ENCODE data around the gene MIAT.

DNA sequence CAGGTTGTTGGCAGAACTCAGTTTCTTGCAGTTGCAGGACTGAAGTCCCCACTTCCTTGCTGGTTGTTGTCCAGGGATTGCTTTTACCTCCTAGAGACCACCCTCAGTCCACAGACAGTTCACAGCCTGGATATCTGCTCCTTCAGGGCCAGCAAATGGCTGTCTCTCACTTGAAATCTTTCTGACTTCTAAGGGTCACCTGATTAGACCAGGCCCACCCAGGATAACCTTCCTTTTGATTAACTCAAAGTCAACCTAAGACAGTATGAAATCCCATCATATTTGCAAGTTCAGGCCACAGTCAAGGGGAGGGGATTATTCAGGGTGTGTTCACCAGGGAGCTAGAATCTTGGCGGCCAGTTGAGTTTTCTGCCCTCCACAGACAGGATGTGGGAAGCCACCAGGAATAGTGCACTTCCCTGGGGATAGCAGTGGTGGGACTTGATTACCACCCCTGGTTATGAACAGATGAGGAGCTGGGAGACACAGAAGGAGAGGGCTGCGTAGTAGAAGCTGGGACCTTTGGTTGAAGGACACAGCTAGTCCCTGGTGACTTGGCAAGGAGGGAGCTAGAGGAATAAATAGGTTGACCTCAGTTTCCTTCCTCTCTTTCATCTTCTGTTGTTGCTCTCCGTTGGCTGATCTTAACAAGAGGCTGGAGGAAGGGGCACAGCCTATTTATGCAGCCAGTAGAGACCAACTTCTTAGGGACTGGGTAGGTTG, 33.4 kb downstream of the MIAT start:
- TF ChIP-seq, protein P1, sequence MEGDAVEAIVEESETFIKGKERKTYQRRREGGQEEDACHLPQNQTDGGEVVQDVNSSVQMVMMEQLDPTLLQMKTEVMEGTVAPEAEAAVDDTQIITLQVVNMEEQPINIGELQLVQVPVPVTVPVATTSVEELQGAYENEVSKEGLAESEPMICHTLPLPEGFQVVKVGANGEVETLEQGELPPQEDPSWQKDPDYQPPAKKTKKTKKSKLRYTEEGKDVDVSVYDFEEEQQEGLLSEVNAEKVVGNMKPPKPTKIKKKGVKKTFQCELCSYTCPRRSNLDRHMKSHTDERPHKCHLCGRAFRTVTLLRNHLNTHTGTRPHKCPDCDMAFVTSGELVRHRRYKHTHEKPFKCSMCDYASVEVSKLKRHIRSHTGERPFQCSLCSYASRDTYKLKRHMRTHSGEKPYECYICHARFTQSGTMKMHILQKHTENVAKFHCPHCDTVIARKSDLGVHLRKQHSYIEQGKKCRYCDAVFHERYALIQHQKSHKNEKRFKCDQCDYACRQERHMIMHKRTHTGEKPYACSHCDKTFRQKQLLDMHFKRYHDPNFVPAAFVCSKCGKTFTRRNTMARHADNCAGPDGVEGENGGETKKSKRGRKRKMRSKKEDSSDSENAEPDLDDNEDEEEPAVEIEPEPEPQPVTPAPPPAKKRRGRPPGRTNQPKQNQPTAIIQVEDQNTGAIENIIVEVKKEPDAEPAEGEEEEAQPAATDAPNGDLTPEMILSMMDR (IDR thresholded peaks at IDR 0.05): no peak
- TF ChIP-seq POLR2A (IDR thresholded peaks at IDR 0.05): no peak

All from esophagus squamous epithelium (tissue), 4 donors.